GM19099 (cell line): ENCODE results near the gene IMPA2.

Experiments used
- POLR2A ChIP-seq: IDR thresholded peaks from 3 replicates; pipeline ENCODE4 v1.6.1; 2011; ENCODE audit warnings: low read depth; ENCODE audit not compliant: insufficient read length; ENCODE audit errors: extremely low read depth

Gene IMPA2

GRCh38 chr18:12027480-12027879 is 46.2 kb downstream of the IMPA2 start:
- no peak for TF ChIP-seq POLR2A

DNA sequence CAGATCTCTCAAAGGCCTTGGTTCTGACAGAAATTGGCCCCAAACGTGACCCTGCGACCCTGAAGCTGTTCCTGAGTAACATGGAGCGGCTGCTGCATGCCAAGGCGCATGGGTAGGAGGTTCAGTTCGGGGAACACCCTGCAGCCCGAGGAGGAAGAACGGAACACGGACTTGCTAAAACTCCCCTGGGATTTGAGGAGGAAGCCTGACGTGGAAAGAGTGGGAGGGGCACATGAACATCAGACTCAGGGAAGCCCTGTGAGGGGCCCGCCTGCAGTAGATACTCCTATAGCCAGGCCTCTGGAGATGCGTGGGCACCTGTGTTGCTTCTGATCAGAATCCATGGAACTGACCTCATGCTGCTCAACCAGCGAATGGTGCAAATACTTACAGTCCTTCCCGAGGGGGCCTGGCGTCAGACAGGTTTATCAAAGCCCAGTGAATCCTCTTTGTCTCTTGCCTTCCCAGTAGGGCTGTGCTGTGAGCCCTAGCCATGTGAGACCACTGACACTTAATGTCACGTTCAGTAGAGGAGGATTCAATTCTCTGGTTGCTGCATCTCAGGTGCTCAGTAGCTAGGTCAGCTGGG is 46.8 kb downstream of the IMPA2 start:
- TF ChIP-seq POLR2A = no peak

DNA sequence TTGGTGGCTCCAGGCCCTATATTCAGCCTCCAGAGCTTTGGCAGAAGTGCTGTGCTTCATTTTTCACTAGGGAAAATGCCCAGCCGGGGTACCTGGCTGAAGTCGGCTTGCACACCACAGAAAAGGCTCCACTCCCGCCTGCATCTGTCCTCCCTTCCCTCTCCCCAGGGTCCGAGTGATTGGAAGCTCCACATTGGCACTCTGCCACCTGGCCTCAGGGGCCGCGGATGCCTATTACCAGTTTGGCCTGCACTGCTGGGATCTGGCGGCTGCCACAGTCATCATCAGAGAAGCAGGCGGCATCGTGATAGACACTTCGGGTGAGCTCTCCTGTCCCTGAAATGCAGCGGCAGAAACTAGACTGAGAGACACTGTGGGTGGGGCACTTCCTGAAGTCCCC is 47.4 kb downstream of the IMPA2 start:
- TF ChIP-seq POLR2A = no peak

DNA sequence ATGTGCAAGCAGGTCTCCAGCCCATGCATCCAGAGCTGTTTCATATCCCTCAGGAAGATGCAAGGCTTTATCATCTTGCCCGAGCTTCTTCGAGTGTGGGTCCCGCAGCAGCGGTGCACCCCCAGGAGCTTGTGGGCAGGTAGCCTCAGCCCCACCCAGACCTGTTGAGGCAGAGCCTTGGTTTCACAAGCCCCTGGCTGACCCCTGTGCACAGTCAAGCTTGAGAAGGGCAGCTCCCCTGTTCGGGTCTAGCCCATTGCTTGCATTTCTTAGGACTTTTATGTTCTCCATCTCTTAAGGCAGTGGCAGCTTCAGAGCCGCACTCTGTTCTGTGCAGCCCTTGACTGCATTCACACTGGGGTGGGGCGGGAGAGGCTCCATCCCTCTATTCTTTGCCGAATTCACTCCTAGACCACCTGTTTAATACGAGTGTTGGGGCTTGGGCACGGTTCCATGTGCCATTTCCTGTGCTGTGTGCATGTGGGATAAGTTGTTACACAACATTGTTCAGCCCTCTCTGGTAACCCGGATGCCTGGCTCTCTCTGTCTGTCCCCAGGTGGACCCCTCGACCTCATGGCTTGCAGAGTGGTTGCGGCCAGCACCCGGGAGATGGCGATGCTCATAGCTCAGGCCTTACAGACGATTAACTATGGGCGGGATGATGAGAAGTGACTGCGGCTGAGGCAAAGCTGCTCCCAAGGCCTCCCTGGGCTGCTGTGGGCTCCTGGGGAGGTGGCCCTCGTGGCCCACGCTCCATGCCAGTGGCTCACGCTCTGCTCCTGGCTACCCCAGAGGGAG is 48.7 kb downstream of the IMPA2 start:
- TF ChIP-seq POLR2A = no peak

DNA sequence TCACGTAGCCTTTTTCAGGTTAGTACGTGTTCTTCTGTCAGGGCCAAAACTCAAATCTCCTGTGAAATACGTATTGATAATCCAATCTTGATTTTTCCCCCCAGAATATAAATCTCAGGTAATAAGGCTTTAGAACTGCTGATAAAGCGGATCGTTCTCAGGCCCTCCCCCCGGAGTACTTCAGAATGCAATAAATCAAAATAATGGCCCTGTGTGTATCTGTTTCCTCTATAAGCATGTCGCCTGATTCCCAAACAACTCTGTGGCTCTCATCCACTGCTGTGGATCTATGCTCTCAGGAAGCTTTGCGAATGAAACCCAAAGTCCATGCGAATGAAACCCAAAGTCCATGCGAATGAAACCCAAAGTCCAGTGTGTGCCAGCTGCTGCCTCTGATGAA is 49.4 kb downstream of the IMPA2 start:
- no peak for TF ChIP-seq POLR2A

GRCh38 chr18:12031181-12031580 is 49.9 kb downstream of the IMPA2 start:
- no peak for TF ChIP-seq POLR2A

- no peak for TF ChIP-seq POLR2A
These were observed 50.5 kb downstream of the IMPA2 start for GRCh38 chr18:12031846-12032245.

- TF ChIP-seq POLR2A = no peak
These were observed 51.7 kb downstream of the IMPA2 start for GRCh38 chr18:12032786-12033642.

DNA sequence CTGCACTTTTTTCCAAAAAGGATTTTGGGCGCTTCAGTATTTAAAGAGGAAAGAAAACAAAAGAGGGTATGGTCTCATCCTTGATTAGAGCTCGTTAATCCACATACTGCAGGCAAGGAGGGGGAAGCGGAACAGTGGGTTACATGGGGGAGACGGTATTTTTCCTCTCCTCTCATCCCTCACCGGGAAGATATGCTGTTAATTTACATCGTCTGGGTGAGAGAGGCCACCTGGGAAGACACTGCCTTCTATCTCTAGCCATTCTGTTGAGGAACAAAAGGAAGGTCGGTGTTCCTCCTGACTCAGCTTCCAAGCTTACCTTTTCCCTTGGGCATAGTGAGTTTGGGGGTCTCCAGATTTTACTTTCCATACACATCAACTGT is 52.3 kb downstream of the IMPA2 start:
- no peak for TF ChIP-seq POLR2A

GRCh38 chr18:12034241-12035100 is 53.2 kb downstream of the IMPA2 start:
- TF ChIP-seq POLR2A = no peak

GRCh38 chr18:12035481-12035880 is 54.2 kb downstream of the IMPA2 start:
- TF ChIP-seq POLR2A = no peak

- TF ChIP-seq POLR2A = no peak
These were observed 55.0 kb downstream of the IMPA2 start for GRCh38 chr18:12036201-12036751.

- no peak for TF ChIP-seq POLR2A
These were observed 56.9 kb downstream of the IMPA2 start for GRCh38 chr18:12038082-12038638.

DNA sequence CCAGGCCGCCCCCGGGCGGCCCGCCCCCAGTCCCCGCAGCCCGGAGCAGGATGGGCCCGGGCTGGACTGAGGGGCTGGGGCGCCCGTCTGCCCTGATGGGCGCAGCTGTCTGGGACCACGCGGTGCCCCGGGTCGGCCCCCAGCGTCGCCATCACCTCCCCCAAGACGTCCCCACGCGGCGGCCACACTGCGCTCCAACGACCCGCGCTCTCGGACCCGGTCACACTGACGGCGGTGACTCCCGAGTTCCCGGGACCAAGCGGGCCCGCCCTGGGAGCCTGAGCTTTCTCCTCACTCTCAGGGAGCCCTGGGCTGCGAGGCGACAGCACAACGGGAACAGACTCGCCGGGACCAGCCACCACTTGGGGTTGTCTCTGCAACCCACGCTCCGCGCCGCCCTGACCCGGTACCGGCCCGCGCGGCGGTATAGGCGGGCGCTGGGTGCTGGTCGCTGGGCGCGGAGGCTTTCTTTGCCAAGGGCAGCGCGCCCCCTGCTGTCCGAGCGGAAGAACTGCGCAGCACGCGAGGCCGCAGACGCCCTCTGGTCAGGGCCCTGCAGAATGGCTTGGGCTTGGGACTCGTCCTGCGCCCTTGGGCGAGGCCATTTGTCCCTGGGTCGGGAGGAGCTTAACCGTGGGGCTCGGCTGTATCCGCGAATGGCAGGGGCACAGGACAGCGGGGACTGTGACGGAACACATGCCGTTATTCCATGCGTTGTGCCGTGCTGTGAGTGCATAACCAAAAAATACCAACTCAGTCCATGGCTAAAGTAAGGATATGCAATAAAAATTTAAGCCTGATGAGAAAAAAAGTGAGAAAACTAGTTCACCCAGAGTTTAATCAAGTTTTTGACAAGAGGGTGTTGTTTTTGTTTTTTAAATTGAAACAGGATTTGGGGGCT is 57.6 kb downstream of the IMPA2 start:
- TF ChIP-seq POLR2A = no peak

- TF ChIP-seq POLR2A = no peak
These were observed 60.3 kb downstream of the IMPA2 start for GRCh38 chr18:12041561-12041960.
